Kidney (tissue), 14 donors: ENCODE results near the gene CFAP74. TPM values are rescaled to one million over a fixed set of nuclear protein-coding genes. Genes with fewer than 3 reads are reported as not detected.

Experiments
- DNase-seq, 5 donors: peaks; one replicate each; pipeline ENCODE4 v3.0.0-alpha.2; 2013 to 2020
- FAIRE-seq: peaks from 2 replicates; lab custom pipeline; 2012; peaks lifted over from hg19 to GRCh38; lab: Jason Lieb, UNC
- H3K27ac ChIP-seq, 2 donors: one replicate each; pipeline ENCODE4 v1.7.0; 2013; ENCODE audit warnings: low read depth in 2 of 2, low read length in 2 of 2, inconsistent platforms in 1 of 2
- H3K27me3 ChIP-seq: one replicate; pipeline ENCODE4 v1.7.1; 2013; ENCODE audit warnings: low read length, inconsistent platforms; ENCODE audit not compliant: control insufficient read depth, insufficient read depth
- H3K36me3 ChIP-seq, 3 donors: one replicate each; pipeline versions ENCODE4 v1.7.0 to v1.7.1; 2013; ENCODE audit warnings: low read length in 3 of 3, control low read depth in 1 of 3, inconsistent platforms in 1 of 3; ENCODE audit not compliant: insufficient read depth in 3 of 3, control insufficient read depth in 2 of 3
- H3K4me1 ChIP-seq, 3 donors: one replicate each; pipeline versions ENCODE4 v1.7.0 to v1.7.1; 2013; ENCODE audit warnings: low read length in 3 of 3, inconsistent platforms in 1 of 3, low read depth in 1 of 3; ENCODE audit not compliant: control insufficient read depth in 2 of 3, insufficient read depth in 2 of 3
- H3K4me3 ChIP-seq, 3 donors: one replicate each; pipeline versions ENCODE4 v1.7.0 to v1.8.1; 2013; ENCODE audit warnings: low read length in 3 of 3, control low read depth in 1 of 3, inconsistent platforms in 1 of 3
- H3K9ac ChIP-seq, 3 donors: one replicate each; pipeline versions ENCODE4 v1.7.0 to v1.7.1; 2013; ENCODE audit warnings: low read length in 3 of 3, control low read depth in 1 of 3, inconsistent platforms in 1 of 3
- H3K9me3 ChIP-seq, 3 donors: one replicate each; pipeline versions ENCODE4 v1.7.0 to v1.7.1; 2013; ENCODE audit warnings: low read length in 3 of 3, control low read depth in 1 of 3, inconsistent platforms in 1 of 3; ENCODE audit not compliant: control insufficient read depth in 2 of 3, insufficient read depth in 1 of 3
- intact Hi-C: fragments of 100-400 bp; cut with DNase I; formaldehyde crosslinking; loops from one replicate; pipeline ENCODE4 v1.11.1; 2022
- polyA plus RNA-seq: library from polyadenylated mRNA; stranded (reverse); fragments of 350-450 nt; fragmentation: Illumina TruSeq; extraction: RNeasy Lipid Tissue Mini Kit (QIAGEN cat#74804); gene quantifications from one replicate; pipeline ENCODE4 v1.2.3, GENCODE V29; 2014; ENCODE audit warnings: low read depth, low replicate concordance; ENCODE audit not compliant: insufficient read depth
- total RNA-seq: library from RNA; stranded (reverse); fragmentation: NEBNext Ultra II Directional; extraction: Animal tissue kit (Norgen Biotek cat#: 25700); gene quantifications from one replicate; pipeline ENCODE4 v1.2.1, GENCODE V29; 2021
- TF ChIP-seq, protein P1 (sequence below): IDR thresholded peaks from 3 replicates; pipeline ENCODE4 v1.5.1; 2012; ENCODE audit warnings: mild to moderate bottlenecking, moderate library complexity, borderline replicate concordance; ENCODE audit not compliant: insufficient read depth; ENCODE audit errors: extremely low read depth
- donor health status: control.
- donor health status: control.
- donor health status: control.
- donor health status: control.
- donor health status: control.
- donor health status: DM: yes; HTN: yes; CAD: no.
- donor health status: Normal renal cell carcinoma (clear cell type).

Gene CFAP74
- total and polyA plus RNA-seq, 2 donors from 2014 or later = not detected

- Histone ChIP-seq H3K9me3 (no peaks in the 10 kb centered on the region), H3K27ac (no peak overlapping the region), H3K36me3 (no peaks in the 10 kb centered on the region), H3K27me3 (no peaks in the 10 kb centered on the region), H3K9ac (no peak overlapping the region), H3K4me1 (no peaks in the 10 kb centered on the region), H3K4me3 (no peak overlapping the region)
- DNase-seq = peak in 1 of 5 donors; percentile 48
- FAIRE-seq = no peak
- TF ChIP-seq, protein P1, sequence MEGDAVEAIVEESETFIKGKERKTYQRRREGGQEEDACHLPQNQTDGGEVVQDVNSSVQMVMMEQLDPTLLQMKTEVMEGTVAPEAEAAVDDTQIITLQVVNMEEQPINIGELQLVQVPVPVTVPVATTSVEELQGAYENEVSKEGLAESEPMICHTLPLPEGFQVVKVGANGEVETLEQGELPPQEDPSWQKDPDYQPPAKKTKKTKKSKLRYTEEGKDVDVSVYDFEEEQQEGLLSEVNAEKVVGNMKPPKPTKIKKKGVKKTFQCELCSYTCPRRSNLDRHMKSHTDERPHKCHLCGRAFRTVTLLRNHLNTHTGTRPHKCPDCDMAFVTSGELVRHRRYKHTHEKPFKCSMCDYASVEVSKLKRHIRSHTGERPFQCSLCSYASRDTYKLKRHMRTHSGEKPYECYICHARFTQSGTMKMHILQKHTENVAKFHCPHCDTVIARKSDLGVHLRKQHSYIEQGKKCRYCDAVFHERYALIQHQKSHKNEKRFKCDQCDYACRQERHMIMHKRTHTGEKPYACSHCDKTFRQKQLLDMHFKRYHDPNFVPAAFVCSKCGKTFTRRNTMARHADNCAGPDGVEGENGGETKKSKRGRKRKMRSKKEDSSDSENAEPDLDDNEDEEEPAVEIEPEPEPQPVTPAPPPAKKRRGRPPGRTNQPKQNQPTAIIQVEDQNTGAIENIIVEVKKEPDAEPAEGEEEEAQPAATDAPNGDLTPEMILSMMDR = no peak
- intact Hi-C loops = loop anchor here (10.0 kb wide), 1 partner anchor 87 kb away; no protein-coding TSS in a partner anchor
These were observed 45.5 kb downstream of the CFAP74 start for GRCh38 chr1:1958071-1958541.

- intact Hi-C loops = loop anchor here (10.0 kb wide), 1 partner anchor 87 kb away; no protein-coding TSS in a partner anchor
- TF ChIP-seq, protein P1 = no peak
- Histone ChIP-seq H3K9me3 (no peaks in the 10 kb centered on the region), H3K9ac (no peak overlapping the region), H3K4me3 (no peak overlapping the region), H3K27ac (no peak overlapping the region), H3K27me3 (no peaks in the 10 kb centered on the region), H3K36me3 (no peaks in the 10 kb centered on the region), H3K4me1 (no peaks in the 10 kb centered on the region)
- FAIRE-seq (no peak), DNase-seq (peak in 1 of 5 donors; percentile 10)
These were observed 46.0 kb downstream of the CFAP74 start for GRCh38 chr1:1957533-1957961.

DNA sequence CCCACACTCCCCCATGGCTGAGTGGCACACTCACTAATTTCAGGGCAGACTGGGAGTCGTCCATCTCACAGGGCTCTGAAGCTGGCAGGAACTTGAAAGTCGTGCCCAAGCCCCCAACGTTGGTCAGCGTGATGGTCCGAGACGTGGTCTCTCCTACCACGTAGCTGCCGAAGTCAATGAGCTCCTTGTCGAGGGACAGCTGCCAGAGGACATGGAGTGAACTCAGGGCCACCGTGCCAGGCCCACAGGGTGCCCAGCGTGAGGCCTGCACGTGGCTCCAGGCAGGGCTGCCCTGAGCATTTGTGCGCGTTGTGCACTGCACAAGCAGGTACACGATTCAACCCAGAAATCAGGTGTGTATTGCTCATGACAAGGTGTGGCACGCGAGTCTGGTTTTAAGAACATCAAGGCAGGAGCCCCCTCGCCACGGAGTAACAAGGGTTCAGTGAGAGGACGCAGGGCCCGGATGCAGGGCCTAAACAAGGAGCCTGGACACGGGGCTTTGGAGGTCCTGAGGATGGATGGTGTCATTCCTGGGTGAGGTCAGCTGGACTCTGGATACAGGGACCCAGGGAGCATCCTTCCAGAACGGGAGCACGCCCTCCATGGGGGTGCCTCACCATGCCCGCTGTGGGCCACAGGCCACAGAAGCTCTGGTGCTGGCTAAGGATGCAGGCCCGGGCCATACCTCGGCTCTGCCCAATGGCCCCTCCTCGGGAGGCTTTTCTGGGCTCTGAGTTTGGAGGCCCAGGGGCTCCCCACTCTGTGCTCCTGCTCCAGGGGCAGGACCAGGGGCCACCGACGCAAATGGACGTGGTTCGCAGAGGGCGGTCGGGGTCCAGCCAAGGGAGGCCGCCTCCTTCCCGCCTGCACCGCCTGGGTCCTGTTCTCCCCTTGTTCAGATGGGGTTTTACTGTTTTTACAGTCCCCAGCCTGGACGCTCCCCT is 46.7 kb downstream of the CFAP74 start:
- TF ChIP-seq, protein P1 = no peak
- intact Hi-C loops = loop anchor here (10.0 kb wide), 1 partner anchor 88 kb away; no protein-coding TSS in a partner anchor
- no peaks in the 10 kb centered on the region for H3K4me1 ChIP-seq
- peak in 1 of 5 donors; percentile 37 for DNase-seq
- no peak overlapping the region for H3K9ac ChIP-seq
- H3K27ac ChIP-seq = no peak overlapping the region
- no peaks in the 10 kb centered on the region for H3K9me3 ChIP-seq
- H3K36me3 ChIP-seq = no peaks in the 10 kb centered on the region
- no peak overlapping the region for H3K4me3 ChIP-seq
- H3K27me3 ChIP-seq = no peaks in the 10 kb centered on the region
- FAIRE-seq = no peak
